Islet of Langerhans (tissue), 1 donor: ENCODE measurements around the gene CAGE1.

Source experiments
- FAIRE-seq: peaks from one replicate; lab custom pipeline; 2011; peaks lifted over from hg19 to GRCh38; lab: Jason Lieb, UNC

Gene CAGE1

DNA sequence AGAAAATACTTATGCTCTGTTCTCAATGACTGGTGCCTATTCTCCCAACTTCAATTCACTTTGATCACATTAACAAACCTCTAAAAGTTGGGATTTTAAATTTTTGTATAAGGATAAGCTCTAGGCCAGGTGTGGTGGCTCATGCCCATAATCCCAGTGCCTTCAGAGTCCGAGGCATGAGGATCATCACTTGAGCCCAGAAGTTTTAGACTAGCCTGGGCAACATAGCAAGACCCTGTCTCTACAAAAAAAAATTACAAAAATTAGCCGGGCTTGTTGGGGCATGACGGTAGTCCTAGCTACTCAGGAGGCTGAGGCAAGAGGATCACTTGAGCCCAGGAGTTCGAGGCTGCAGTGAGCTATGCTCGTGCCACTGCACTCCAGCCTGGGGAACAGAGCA lies 80.5 kb downstream of the CAGE1 start:
- no peak for FAIRE-seq

DNA sequence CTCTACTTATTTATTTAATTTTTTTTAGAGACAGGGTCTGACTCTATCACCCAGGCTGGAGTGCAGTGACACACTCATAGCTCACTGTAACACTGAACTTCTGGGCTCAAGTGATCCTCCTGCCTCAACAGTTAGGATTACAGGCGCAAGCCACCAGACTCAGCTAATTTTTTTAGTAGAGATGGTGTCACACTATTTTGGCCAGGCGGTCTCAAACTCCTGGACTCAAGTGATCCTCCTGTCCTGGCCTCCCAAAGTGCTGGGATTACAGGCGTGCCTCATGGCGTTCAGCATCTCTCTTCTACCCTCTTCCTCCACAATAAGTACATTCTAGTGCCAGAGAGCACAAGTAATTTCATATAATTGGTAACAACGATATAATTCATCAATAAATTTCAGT lies 82.0 kb downstream of the CAGE1 start:
- FAIRE-seq = no peak

DNA sequence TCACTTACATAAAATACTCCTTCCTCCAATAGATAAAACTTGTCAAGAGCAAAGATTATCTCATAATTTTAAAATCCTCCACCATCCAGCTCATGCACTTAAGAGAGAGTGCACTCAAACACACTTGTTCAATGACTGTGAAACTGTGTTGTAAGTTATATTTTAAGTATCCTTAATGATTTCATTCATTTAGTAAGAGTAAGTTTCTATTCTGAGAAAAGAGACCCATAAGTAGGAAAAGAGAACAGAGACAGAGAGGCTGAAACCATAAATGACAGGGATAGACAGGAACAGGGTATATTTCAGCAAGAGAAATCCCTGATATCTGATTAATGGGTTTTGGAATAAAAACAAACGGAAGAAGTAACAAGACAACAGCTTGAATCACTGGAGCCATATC lies 84.7 kb downstream of the CAGE1 start:
- FAIRE-seq = no peak

DNA sequence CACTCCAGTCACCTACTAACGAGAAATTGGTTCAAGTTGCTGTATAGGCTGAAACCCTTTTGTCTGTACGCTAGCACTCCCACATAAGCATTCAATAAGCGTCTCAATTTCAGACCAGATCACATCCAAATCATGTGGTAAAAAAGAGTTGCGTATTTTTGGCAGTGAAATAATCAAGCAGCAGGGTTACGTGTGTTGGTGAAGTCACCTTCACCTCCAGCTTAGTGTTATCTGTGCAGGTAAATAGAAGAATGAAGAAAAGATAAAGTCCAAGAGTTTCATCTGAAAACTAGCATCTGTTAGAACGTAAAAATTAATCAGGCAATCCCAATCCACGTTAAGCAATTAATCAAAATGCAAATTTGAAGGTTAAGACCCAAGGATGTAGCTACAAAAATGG lies 87.8 kb downstream of the CAGE1 start:
- peak; percentile 9 for FAIRE-seq

DNA sequence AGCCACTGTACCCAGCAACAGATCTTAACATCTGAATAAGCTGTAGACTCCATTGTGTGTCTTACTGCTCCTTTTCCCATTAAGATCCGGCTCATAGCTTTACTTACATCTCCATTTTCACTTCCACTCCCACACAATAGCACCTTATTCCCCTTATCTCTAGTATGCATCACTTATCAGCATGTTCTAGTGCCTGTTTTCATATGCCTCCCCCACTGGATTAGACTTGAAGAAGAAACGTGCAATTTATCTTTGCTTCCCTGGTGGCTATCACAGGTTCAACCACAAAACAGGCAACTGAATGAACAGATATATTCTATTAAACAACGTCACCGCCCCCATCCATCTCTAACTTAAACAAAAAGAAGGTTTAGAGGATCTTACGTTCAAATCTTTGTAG lies 88.6 kb downstream of the CAGE1 start:
- FAIRE-seq = no peak

DNA sequence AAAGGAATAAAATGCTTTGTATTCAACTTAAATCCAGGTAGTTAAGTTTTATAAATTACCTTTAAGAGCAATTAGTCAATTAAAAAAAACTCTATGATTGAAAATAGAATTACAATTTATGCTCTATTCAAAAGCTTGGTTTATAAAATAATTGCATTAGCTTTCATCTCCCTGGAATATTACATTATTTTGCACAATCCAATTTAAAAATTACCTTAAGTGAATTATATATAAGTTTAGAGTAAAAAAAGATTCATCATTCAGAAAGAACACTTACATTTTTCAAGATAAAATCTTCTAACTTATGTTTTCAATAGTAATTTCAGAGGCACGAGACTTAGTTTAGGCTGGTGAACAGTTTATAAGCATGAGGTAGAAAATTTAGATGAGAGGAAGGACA lies 91.4 kb downstream of the CAGE1 start:
- FAIRE-seq = no peak

DNA sequence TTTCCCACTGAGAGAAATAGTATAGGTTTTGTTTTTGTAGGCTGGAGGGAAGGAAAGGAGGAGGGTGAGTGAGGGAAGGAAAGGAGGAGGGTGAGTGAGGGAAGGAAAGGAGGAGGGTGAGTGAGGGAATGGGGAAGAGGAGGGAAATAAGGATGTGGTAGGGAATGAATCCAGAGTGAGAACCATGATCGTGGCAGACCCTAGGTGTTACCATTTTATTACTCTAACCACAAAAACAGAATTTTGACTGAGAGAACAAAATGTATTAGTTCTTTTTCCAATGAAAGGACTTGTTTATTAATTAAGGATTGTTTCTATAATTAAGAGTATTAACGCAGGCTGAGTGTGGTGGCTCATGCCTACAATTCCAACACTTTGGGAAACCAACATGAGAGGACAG lies 92.9 kb downstream of the CAGE1 start:
- no peak for FAIRE-seq

DNA sequence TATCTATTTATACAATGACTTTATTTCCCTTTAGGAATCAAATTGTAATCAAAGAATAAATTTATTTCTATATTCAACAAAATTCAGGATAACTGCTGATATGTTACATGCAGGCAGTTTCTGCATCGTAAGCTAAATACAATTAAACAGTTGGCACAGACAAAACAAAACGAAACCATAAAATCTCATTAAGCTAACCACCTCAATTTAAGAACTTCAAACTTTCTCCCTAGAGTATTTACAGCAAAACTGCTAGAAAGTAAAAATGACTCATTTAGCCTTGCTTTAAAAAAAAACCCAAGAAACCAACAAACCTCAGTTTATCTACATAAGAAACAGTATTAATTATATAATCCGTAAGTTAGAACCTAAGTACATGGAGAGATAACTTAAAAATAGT lies 93.6 kb downstream of the CAGE1 start:
- peak; percentile 80 for FAIRE-seq

DNA sequence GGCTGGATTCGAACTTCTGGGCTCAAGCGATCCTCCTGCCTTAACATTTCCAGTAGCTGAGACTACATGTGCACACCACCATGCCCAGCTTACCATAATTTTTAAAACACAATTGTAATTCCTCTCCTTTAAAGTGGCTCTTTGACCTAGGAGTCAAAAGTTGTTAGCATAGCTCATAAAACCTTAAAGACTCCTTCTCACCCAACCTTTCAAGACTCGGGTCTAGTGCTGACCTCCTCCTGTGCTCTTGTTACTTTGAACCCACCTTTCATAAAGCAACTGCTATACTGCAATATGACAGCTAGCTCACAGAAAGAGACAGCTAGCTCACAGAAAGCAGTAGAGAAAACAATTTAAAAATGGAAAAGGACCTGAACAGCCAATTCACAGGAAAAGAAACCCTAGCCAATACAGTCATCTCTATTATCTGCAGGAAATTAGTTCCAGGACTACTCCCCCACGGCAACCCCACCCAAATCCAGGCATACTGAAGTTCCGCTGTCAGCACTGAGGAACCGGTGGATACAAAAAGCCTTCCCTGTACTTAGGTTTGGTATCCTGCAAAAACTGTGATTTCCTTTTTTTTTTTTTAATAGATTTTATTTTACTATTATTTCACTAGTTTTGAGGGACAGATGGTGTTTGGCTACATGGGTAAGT lies 96.8 kb downstream of the CAGE1 start:
- no peak for FAIRE-seq

DNA sequence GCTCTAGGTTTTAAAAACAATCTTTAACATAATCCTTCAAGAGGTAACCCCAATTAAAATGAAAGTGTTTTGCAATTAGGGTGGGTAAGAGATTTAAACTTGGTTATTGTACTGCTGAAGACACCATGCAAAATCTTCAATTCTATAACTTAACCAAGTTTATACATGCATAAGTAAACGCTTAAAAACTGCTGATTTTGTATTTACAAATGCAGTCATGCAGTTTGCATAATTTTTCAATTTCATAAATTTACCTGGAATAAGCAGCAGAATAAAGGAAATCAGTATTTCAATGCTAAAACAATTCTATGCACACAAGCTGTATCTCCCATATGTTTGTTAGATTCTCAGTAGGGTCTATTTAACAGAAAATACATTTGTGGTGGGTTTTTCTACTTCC lies 99.5 kb downstream of the CAGE1 start:
- FAIRE-seq = no peak

DNA sequence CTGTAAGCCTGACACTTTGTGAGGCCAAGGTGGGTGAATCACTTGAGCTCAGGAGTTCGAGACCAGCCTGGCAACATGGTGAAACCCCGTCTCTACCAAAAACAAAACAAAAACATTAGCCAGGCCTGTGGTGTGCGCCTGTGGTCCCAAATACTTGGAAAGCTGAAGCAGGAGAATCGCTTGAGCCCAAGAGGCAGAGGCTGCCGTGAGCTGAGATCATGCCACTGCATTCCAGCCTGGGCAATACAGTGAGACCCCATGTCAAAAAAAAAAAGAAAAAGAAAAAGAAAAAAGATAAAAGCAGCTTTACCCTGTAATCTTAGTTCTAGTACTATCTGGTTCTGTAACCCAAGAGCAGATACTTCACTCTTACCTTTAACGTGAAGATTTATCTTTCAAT lies 104.1 kb downstream of the CAGE1 start:
- FAIRE-seq = no peak

DNA sequence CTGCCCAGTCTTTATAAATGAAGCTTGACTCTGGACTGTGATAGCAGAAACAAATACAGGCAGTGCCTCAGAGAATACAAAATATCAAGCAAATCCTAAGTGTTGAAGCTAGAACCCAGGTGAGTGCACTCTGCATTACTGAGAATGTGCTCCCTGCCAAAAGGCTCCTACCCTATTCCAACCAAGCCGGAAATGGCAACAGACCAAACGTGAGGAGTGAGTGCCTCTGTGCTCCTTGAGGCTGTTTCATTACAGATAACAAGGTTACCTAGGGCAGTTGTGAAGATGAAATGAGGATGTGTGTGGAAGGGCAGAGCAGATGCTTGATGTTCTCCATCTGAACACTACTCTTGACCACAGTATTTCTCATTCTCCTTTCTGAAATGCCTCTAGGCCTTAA lies 105.9 kb downstream of the CAGE1 start:
- FAIRE-seq = no peak

DNA sequence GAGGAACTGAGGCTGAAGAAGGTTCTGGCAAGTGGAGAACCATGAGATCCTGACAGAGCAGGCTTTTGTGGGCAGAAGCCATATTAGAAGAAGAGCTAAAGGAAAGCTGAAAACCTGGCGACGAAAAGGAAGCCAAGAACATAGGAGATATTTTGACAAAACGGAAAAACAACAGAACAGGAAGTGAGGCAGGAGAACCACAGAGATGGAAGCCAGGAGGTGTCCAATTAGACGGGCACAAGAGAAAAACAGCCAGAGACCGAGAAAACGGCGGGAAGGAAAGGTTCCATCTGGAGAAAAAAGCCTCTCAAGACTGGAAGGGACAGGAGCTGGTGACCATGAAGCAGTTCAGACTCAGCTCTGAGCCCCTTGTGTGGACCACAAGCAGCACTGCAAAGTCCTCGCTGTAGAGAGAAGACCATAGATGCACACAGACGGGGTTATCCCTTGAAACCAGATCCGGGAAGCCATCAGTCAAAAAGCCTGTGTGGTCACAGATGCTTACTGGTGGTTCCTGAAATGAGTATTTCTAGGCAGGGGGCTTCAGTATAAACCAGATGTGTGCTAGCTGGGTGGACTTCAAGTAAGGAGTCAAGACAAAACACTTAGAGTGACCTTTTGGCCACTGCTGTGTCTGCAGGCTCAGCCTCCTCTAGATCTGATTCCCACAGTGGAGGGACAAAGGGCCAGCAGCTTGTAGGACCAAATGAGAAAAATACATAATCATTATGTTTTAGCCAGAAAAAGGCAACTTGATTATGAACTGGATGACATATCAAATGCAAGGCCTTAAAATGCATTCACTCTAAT lies 107.2 kb downstream of the CAGE1 start:
- no peak for FAIRE-seq
